Heart left ventricle (tissue), 13 donors: ENCODE data around the gene OR2T8.

Experiments used
- CTCF ChIP-seq, 12 donors: fragments of 200-600 bp; sonication (generic) in 4 of 12; IDR thresholded peaks; one replicate each; pipeline versions ENCODE4 v1.5.0 to v1.8.0; 2018 to 2022; ENCODE audit warnings: antibody characterized with exemption in 12 of 12, mild to moderate bottlenecking in 5 of 12
- POLR2A ChIP-seq, 2 donors: fragments of 450-650 bp; IDR thresholded peaks; one replicate each; pipeline ENCODE4 v1.6.1; 2017; ENCODE audit warnings: antibody characterized with exemption in 2 of 2, mild to moderate bottlenecking in 2 of 2, moderate library complexity in 2 of 2
- donor health status: ischemic (EF 13 %, LVEDD 7.1; RV severe dilation, severe dysfunction).
- donor health status: DM: no; HTN: yes; CAD: no.
- donor health status: DM: no; HTN: no; CAD: no.
- donor health status: ischemic (EF 25% LVEDD 6.9; RV normal size, moderate dysfunction).
- donor health status: ischemic (EF 25% LVEDD 5.7; RV mildly dilated, moderate dysfunction).
- donor health status: ischemic (EF 35%, LVEDD 5.7; RV mildly dilated, moderate dysfunction).
- donor health status: nonischemic (EF 11% LVEDD 7.7; RV severe dilation, severe dysfunction).
- donor health status: DM: yes; HTN: yes; CAD: no.
- donor health status: PGD.
- donor health status: ischemic (EF 29% LVEDD 5.4; RV normal size, mild dysfunction).
- donor health status: nonischemic (EF 23%, LVEDD 6.1; RV moderate dilation, normal function).

GRCh38 chr1:247919952-247920351, at the start of gene OR2T8:
- TF ChIP-seq CTCF (IDR thresholded peaks at IDR 0.05) = no peak
- TF ChIP-seq POLR2A (IDR thresholded peaks at IDR 0.05) = no peak
